HepG2 (cell line): ENCODE measurements around the gene TBC1D16. TPM values are rescaled to one million over a fixed set of nuclear protein-coding genes. Genes with fewer than 3 reads are reported as not detected.

Source experiments
- ATF7 ChIP-seq, 2 experiments: fragments of 450-650 bp in 1 of 2; sonication (generic) in 1 of 2; formaldehyde crosslinking in 1 of 2; IDR thresholded peaks; 2 replicates each; pipeline versions ENCODE4 v1.4.0 to v1.6.1; 2016 to 2020; ENCODE audit warnings: antibody characterized with exemption in 1 of 2, mild to moderate bottlenecking in 1 of 2, missing genetic modification reagents in 1 of 2
- RBM22 ChIP-seq: fragments of 200-400 bp; formaldehyde crosslinking; optimal IDR thresholded peaks from 2 replicates; pipeline ENCODE3; 2017; ENCODE audit warnings: mild to moderate bottlenecking, low read length, moderate library complexity
- U2AF2 ChIP-seq: fragments of 200-400 bp; formaldehyde crosslinking; IDR thresholded peaks from 2 replicates; pipeline ENCODE4 v1.6.1; 2017; ENCODE audit warnings: low read depth, mild to moderate bottlenecking, low read length
- ZNF501 ChIP-seq: sonication (generic); formaldehyde crosslinking; IDR thresholded peaks from 2 replicates; pipeline ENCODE4 v1.5.1; 2020; ENCODE audit warnings: mild to moderate bottlenecking, moderate library complexity, missing genetic modification reagents
- ZSCAN25 ChIP-seq: sonication (generic); formaldehyde crosslinking; IDR thresholded peaks from 2 replicates; pipeline ENCODE4 v1.8.0; 2022; ENCODE audit warnings: mild to moderate bottlenecking, missing genetic modification reagents
- polyA plus RNA-seq, 8 experiments: library from polyadenylated mRNA; depleted of rRNA in 3 of 8; stranded (reverse) in 7 of 8; unstranded in 1 of 8; fragments of >200 nt; fragmentation: Illumina TruSeq in 4 of 8; extraction: Trizol in 4 of 8; gene quantifications; 2 replicates each; pipeline versions ENCODE4 v1.2.1 to v1.2.3, GENCODE V29; 2011 to 2016; ENCODE audit warnings: low read depth in 4 of 8, missing spikeins in 1 of 8, mixed read lengths in 1 of 8; ENCODE audit not compliant: insufficient read depth in 1 of 8
- total RNA-seq, 5 experiments: library from RNA; depleted of rRNA; stranded (reverse); fragments of >200 nt; fragmentation: Illumina TruSeq; extraction: Trizol; gene quantifications; 2 replicates each; pipeline ENCODE4 v1.2.3, GENCODE V29; 2016; ENCODE audit warnings: low read depth in 1 of 5
- TF ChIP-seq, protein P1 (sequence below): sonication (generic); formaldehyde crosslinking; IDR thresholded peaks from 2 replicates; pipeline ENCODE4 v1.4.0; 2020; ENCODE audit warnings: low read depth, missing genetic modification reagents
- TF ChIP-seq, protein P2 (sequence below): sonication (generic); formaldehyde crosslinking; IDR thresholded peaks from 2 replicates; pipeline ENCODE4 v1.4.0; 2020; ENCODE audit warnings: mild to moderate bottlenecking, missing genetic modification reagents
- TF ChIP-seq, protein P3 (sequence below): sonication (generic); formaldehyde crosslinking; IDR thresholded peaks from 2 replicates; pipeline ENCODE4 v1.8.1; 2022; ENCODE audit warnings: mild to moderate bottlenecking, missing genetic modification reagents
- TF ChIP-seq, protein P4 (sequence below): sonication (generic); formaldehyde crosslinking; IDR thresholded peaks from 2 replicates; pipeline ENCODE4 v1.8.1; 2023; ENCODE audit warnings: mild to moderate bottlenecking, missing genetic modification reagents

Gene TBC1D16
- total and polyA plus RNA-seq, 2 of the 13 experiments (the other 11 are each of a cell fraction or from before 2014, with no cell fraction given), result 14.9 to 24.9 TPM

DNA sequence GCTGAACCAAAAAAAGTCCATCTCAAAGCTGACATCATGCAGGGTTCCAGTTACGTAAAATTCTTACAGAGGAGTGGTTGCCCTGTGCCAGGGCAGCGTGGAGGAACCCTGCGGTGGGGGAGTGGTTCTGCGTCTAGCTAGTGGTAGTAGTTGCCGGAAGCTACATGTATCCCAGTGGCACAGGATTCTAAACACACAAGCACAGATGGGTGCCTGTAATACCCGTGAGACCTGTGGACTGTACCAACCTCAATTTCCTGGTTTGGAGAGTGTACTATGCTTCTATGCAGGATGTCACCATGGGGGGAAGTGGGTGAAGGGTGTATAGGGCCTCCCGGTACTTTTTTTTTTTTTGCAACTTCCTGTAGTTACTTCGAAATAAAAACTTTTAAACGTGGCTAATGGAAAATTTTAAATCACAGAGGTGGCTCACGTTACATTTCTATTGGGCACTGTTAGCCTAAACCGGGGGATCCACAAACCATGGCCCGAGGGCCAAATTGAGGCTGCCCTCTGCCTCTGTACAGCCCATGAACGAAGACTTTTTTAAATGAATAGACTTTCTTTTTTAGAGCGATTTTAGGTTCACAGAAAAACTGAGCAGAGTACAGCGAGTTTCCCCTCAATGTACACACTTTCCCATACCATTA lies 38.5 kb downstream of the TBC1D16 start (continued):
- TF ChIP-seq, protein P1, sequence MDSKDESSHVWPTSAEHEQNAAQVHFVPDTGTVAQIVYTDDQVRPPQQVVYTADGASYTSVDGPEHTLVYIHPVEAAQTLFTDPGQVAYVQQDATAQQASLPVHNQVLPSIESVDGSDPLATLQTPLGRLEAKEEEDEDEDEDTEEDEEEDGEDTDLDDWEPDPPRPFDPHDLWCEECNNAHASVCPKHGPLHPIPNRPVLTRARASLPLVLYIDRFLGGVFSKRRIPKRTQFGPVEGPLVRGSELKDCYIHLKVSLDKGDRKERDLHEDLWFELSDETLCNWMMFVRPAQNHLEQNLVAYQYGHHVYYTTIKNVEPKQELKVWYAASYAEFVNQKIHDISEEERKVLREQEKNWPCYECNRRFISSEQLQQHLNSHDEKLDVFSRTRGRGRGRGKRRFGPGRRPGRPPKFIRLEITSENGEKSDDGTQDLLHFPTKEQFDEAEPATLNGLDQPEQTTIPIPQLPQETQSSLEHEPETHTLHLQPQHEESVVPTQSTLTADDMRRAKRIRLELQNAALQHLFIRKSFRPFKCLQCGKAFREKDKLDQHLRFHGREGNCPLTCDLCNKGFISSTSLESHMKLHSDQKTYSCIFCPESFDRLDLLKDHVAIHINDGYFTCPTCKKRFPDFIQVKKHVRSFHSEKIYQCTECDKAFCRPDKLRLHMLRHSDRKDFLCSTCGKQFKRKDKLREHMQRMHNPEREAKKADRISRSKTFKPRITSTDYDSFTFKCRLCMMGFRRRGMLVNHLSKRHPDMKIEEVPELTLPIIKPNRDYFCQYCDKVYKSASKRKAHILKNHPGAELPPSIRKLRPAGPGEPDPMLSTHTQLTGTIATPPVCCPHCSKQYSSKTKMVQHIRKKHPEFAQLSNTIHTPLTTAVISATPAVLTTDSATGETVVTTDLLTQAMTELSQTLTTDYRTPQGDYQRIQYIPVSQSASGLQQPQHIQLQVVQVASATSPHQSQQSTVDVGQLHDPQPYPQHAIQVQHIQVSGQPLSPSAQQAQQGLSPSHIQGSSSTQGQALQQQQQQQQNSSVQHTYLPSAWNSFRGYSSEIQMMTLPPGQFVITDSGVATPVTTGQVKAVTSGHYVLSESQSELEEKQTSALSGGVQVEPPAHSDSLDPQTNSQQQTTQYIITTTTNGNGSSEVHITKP, result peak; percentile 72; the same call in 1 of the 2 replicates
- TF ChIP-seq RBM22 (no peak), ZNF501 (CRISPR knock-in tag) (0 out of 2 replicates have a peak, but pooled peaks have one; percentile 30), U2AF2 (no peak), ATF7 (IDR thresholded peaks at IDR 0.05) (no peak), ATF7 (CRISPR knock-in tag; IDR thresholded peaks at IDR 0.05) (no peak), ZSCAN25 (CRISPR knock-in tag) (no peak)
- TF ChIP-seq, protein P2, sequence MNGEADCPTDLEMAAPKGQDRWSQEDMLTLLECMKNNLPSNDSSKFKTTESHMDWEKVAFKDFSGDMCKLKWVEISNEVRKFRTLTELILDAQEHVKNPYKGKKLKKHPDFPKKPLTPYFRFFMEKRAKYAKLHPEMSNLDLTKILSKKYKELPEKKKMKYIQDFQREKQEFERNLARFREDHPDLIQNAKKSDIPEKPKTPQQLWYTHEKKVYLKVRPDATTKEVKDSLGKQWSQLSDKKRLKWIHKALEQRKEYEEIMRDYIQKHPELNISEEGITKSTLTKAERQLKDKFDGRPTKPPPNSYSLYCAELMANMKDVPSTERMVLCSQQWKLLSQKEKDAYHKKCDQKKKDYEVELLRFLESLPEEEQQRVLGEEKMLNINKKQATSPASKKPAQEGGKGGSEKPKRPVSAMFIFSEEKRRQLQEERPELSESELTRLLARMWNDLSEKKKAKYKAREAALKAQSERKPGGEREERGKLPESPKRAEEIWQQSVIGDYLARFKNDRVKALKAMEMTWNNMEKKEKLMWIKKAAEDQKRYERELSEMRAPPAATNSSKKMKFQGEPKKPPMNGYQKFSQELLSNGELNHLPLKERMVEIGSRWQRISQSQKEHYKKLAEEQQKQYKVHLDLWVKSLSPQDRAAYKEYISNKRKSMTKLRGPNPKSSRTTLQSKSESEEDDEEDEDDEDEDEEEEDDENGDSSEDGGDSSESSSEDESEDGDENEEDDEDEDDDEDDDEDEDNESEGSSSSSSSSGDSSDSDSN (CRISPR knock-in tag), result no peak
- TF ChIP-seq, protein P3, sequence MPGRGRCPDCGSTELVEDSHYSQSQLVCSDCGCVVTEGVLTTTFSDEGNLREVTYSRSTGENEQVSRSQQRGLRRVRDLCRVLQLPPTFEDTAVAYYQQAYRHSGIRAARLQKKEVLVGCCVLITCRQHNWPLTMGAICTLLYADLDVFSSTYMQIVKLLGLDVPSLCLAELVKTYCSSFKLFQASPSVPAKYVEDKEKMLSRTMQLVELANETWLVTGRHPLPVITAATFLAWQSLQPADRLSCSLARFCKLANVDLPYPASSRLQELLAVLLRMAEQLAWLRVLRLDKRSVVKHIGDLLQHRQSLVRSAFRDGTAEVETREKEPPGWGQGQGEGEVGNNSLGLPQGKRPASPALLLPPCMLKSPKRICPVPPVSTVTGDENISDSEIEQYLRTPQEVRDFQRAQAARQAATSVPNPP (CRISPR knock-in tag), result no peak
- TF ChIP-seq, protein P4, sequence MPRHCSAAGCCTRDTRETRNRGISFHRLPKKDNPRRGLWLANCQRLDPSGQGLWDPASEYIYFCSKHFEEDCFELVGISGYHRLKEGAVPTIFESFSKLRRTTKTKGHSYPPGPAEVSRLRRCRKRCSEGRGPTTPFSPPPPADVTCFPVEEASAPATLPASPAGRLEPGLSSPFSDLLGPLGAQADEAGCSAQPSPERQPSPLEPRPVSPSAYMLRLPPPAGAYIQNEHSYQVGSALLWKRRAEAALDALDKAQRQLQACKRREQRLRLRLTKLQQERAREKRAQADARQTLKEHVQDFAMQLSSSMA (CRISPR knock-in tag), result no peak
